Memory B cell (primary cell): ENCODE measurements around the gene MED8.
A peak's percentile ranks its signal among the peaks of the same experiment; 100 is the strongest.
"Not testable (repeated sequence)": the region's sequence is repeated elsewhere in the genome, so short reads cannot be mapped to it uniquely, and the experiment has no call there.

Source experiments
- ATAC-seq: fragments of 150-1000 bp; cut with Tn5 transposase; 2 replicates; pipeline ENCODE4 v1.10.0; 2021; ENCODE audit warnings: low read depth, mild to moderate bottlenecking, moderate library complexity
- DNase-seq, 2 donors: peaks; one replicate each; pipeline ENCODE4 v3.0.0; 2022; ENCODE audit warnings: low spot score in 2 of 2
- H3K27ac Mint-ChIP-seq: one replicate; pipeline ENCODE4 v1.8.0; 2022; ENCODE audit warnings: mild to moderate bottlenecking, moderate library complexity, mixed read lengths
- H3K27me3 Mint-ChIP-seq: one replicate; pipeline ENCODE4 v1.8.0; 2022; ENCODE audit warnings: mixed read lengths
- H3K36me3 Mint-ChIP-seq: one replicate; pipeline ENCODE4 v1.8.0; 2022; ENCODE audit warnings: mild to moderate bottlenecking, mixed read lengths
- H3K4me1 Mint-ChIP-seq: one replicate; pipeline ENCODE4 v1.8.0; 2022; ENCODE audit warnings: mixed read lengths
- H3K4me3 Mint-ChIP-seq: one replicate; pipeline ENCODE4 v1.8.0; 2022; ENCODE audit warnings: mild to moderate bottlenecking, moderate library complexity, mixed read lengths
- H3K9me3 Mint-ChIP-seq: one replicate; pipeline ENCODE4 v1.8.0; 2022; ENCODE audit warnings: mixed read lengths

MED8 gene

DNA sequence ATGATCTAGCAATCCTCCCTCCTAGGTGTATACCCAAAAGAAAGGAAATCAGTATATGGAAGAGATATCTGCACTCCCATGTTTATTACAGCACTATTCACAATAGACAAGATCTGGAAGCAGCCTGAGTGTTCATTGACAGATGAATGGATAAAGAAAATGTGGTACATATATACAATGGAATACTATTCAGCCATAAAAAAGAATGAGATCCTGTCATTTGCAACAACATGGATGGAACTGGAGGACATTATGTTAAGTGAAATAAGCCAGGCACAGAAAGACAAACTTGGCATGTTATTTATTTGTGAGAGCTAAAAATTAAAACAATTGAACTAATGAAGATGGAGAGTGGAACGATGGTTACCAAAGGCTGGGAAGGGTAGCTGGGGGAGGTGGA, 23.8 kb upstream of the MED8 start:
- not testable (repeated sequence) for H3K27ac Mint-ChIP-seq, H3K4me1 Mint-ChIP-seq

DNA sequence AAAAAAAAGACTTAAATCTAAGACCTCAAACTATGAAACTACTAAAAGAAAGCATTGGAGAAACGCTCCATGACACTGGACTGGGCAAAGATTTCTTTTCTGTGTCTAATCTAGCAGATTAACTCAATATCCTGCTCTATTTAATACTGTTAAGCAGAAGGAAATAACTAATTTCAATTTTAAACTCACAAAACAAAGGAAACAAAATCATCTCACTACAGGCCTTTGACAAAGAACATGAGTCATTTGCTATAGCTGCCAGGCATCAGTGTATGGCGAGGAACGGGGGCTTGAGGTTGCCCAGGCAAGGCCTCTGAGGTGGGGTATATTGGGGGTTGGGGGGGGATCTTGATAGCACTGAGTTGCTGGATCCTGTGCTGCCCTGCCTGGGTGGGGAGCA, 21.0 kb upstream of the MED8 start:
- Mint-ChIP-seq H3K9me3 (no peaks in the 10 kb centered on the region), H3K36me3 (peaks cover 33% of the 10 kb centered on the region), H3K4me1 (peaks cover 2% of the 10 kb centered on the region), H3K27ac (no peak overlapping the region), H3K4me3 (no peak overlapping the region), H3K27me3 (no peaks in the 10 kb centered on the region)
- no peak for ATAC-seq
- DNase-seq = no peak

More for the DNA sequence above, 23.8 kb upstream of the MED8 start:
- ATAC-seq, H3K4me3 Mint-ChIP-seq, H3K9me3 Mint-ChIP-seq, DNase-seq, H3K27me3 Mint-ChIP-seq: not testable (repeated sequence)
- peaks cover 21% of the 10 kb centered on the region for H3K36me3 Mint-ChIP-seq

DNA sequence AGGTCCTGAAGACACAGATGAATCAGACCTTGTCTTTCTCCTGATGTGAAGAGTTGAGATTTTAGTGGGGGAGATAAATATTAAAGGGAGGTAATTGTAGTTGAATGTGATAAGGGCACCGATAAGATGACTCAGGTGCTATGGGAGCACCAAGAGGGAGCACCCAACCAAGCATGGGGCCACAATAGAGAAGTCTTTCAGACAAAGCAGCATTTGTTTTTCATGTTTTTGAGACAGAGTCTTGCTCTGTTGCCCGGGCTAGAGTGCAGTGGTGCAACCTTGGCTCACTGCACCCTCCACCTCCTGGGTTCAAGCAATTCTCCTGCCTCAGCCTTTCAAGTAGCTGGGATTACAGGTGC, 16.3 kb upstream of the MED8 start:
- no peak for DNase-seq
- no peak for ATAC-seq
- peaks cover 45% of the 10 kb centered on the region for H3K36me3 Mint-ChIP-seq
- peaks cover 5% of the 10 kb centered on the region for H3K4me1 Mint-ChIP-seq
- no peaks in the 10 kb centered on the region for H3K27me3 Mint-ChIP-seq
- H3K9me3 Mint-ChIP-seq = no peaks in the 10 kb centered on the region
- no peak overlapping the region for H3K27ac Mint-ChIP-seq
- H3K4me3 Mint-ChIP-seq = no peak overlapping the region

DNA sequence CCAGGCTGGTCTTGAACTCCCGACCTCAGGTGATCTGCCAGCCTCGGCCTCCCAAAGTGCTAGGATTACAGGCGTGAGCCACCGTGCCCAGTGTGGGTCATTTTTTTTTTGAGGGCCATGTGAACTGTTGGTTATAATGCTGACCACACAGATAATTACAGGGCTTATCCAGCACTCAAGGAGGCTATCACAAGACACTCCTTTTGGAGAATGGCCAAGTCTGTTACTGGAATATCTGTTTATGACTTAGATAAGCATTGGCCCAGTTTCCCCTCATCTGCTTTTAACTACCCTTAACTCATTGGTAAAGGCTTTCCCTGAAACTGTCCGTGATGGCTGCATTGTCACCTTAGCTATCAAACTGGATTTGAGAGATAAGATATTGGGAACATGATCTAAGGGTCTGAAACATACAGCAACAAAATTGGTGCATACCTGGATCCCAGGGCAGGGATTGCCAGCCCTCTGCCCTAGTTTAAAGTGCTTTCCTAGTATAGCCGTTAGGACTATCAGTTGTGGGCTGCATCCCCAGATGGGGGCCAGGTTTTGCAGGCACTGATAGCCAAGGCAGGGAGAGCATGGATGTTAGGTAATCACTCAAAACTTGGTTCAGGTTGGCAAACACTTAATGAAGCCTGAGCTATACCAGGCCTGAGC, 15.7 kb upstream of the MED8 start:
- Mint-ChIP-seq H3K36me3 (peaks cover 46% of the 10 kb centered on the region), H3K27me3 (no peaks in the 10 kb centered on the region), H3K27ac (no peak overlapping the region)

DNA sequence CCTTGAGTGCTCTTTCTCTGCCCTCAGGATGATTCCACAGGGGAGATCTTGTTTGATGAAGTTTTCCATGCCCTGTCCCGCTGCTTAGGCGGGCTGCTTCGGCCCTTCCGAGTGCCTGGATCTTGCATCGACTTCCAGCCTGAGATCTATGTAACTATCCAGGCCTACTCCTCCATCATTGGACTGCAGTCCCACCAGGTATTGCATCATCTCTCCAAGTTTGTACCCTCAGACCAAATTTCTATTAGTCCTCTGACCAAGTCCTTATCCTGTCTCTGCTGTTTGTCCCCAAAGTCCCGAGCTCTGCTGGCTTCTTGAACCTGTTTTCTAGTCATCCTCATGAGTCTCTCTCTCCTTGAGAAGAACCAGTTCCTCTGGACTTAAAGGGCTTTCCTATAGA, 14.8 kb upstream of the MED8 start:
- no peak for DNase-seq
- Mint-ChIP-seq H3K9me3 (no peaks in the 10 kb centered on the region), H3K27me3 (no peaks in the 10 kb centered on the region), H3K4me3 (no peak overlapping the region), H3K36me3 (peaks cover 45% of the 10 kb centered on the region), H3K27ac (peak overlapping the region; percentile 25), H3K4me1 (peaks cover 5% of the 10 kb centered on the region)
- no peak for ATAC-seq

More for the DNA sequence above, 15.7 kb upstream of the MED8 start:
- DNase-seq (no peak), ATAC-seq (no peak)
- H3K4me3 Mint-ChIP-seq = no peak overlapping the region
- H3K4me1 Mint-ChIP-seq = peaks cover 5% of the 10 kb centered on the region
- H3K9me3 Mint-ChIP-seq = no peaks in the 10 kb centered on the region

DNA sequence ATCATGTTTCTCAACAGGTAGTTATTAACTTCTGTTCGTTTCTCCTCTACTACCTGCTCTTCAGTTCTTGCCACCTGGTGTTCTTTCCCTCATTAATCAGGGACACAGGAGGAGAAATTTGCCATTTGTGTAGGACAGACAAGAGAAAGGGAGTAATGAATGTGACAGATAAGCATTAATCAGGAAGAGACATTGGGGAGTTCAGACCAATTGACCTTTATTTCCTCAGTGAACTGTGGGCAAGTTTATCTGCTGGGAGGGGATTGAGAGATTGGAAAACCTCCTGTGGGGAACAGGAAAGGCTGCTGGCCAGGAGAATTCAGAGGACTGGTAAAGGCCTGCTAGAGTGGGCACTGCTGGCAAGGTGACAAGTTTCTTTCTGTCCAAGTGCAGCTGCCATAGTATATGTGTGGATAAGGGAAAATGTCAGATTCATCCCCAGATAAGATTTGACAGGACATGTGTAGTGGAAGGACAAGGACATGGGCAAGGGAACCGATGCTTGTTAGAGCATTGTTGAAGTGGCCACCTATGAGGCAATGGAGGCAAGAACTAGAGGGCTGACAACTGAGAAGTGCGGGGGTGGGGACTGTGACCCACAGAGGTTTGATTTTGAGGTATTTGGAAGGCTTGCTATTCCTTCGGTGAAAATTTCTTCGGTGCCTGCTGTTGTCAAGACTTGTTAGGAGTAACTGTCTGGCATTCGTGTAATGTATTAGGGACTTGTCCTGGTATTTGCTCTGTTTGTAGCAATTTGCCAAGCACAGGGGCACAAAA, 12.7 kb upstream of the MED8 start:
- DNase-seq (no peak), ATAC-seq (no peak)
- Mint-ChIP-seq H3K9me3 (no peaks in the 10 kb centered on the region), H3K4me3 (no peak overlapping the region), H3K27ac (no peak overlapping the region), H3K4me1 (peaks cover 8% of the 10 kb centered on the region), H3K36me3 (peaks cover 37% of the 10 kb centered on the region), H3K27me3 (no peaks in the 10 kb centered on the region)

DNA sequence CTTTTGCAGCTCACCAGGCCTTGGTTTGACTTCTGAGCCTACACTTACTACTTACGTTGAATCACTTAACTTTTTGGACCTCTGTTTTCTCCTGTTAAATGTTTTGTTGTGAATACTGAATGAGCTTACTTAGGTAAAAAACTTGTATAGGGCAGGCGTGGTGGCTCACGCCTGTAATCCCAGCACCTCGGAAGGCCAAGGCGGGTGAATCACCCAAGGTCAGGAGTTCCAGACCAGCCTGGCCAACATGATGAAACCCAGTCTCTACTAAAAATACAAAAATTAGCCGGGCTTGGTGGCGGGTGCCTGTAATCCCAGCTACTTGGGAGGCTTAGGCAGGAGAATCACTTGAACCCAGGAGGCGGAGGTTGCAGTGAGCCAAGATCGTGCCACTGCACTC, 10.8 kb upstream of the MED8 start:
- not testable (repeated sequence) for H3K4me3 Mint-ChIP-seq, ATAC-seq, H3K9me3 Mint-ChIP-seq, H3K27ac Mint-ChIP-seq, H3K27me3 Mint-ChIP-seq, DNase-seq
- Mint-ChIP-seq H3K4me1 (peaks cover 10% of the 10 kb centered on the region), H3K36me3 (peaks cover 27% of the 10 kb centered on the region)

DNA sequence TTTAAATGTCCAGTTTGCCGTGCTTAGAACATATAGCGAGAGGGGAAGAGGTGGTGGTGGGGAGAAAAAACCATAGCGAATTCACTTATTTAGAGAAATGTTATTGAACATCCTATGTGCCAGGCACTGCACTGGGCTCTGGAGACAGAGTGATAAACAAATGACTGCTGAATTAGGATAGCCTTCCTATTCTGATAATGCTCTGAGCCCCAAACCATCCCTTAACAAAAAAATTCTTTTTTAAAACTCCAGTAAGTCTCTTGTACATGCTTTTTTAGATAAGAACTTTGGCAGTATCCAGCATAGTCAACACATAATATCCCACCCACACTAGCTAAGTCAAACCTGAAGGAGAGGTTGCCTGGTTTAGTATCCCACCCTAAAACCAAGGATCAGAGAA, 8.6 kb upstream of the MED8 start:
- Mint-ChIP-seq H3K36me3 (peaks cover 22% of the 10 kb centered on the region), H3K4me1 (peaks cover 18% of the 10 kb centered on the region), H3K9me3 (no peaks in the 10 kb centered on the region), H3K4me3 (no peak overlapping the region), H3K27me3 (no peaks in the 10 kb centered on the region), H3K27ac (peak overlapping the region; percentile 20)
- ATAC-seq (no peak), DNase-seq (no peak)

DNA sequence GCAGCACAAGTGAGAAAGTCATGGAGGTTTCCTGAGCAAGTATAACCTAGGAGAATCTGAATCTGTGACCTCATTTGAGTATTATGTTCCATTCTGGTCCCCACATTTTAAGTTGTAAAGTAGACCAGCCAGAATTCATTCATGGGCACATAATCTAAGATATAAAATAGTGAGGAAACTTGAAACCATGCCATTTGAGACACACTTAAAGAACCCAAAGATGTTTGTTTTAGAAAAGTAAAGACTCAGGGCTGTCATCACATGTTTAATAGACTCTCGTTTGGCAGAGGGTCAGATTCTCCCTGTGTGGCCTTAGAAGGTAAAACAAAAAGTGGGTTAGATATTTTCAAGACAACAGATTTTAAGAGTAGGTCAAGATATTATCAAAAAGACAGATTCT, 6.5 kb upstream of the MED8 start:
- no peak for DNase-seq
- H3K27me3 Mint-ChIP-seq = no peaks in the 10 kb centered on the region
- no peaks in the 10 kb centered on the region for H3K9me3 Mint-ChIP-seq
- no peak overlapping the region for H3K4me3 Mint-ChIP-seq
- H3K4me1 Mint-ChIP-seq = peaks cover 19% of the 10 kb centered on the region
- peaks cover 13% of the 10 kb centered on the region for H3K36me3 Mint-ChIP-seq
- H3K27ac Mint-ChIP-seq = no peak overlapping the region
- no peak for ATAC-seq

DNA sequence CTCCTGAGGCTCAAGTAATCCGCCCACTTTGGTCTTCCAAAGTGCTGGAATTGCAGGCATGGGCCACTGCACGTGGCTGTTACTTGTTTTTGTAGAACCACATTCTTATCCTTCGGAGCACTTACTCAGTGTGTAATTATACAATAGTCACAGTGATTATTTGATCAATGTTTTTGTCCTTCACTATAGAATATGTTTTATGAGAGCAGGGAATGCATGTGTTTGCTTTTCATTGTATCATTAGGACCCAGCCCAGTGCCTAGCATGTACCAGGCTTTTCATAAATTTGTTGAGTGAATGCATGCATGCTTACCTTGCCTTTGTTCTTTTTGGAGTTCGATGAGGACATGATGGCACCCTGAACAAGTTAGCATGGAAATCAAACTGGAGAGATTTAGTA, 5.9 kb upstream of the MED8 start:
- H3K36me3 Mint-ChIP-seq = peaks cover 13% of the 10 kb centered on the region
- peaks cover 21% of the 10 kb centered on the region for H3K4me1 Mint-ChIP-seq
- H3K27me3 Mint-ChIP-seq = no peaks in the 10 kb centered on the region

DNA sequence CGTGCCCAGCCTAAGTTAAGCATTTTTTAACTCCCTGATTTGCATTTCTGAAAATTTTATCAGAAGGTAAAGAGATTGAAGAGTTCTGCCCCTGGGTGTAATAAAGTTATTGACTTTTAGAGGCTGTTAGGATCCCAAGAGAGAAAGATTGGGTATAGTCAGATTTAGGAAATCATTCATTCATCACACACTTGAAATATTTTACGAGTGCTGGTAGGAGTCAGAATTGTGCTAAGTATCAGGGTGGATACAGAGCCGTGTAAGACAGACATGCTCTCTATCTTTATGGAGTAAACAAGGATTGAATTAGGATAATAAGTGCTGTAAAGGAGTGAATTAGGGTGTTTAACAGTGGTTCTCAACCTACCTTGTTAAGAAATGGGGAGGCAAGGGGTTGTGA, 3.1 kb upstream of the MED8 start:
- H3K4me1 Mint-ChIP-seq = peaks cover 38% of the 10 kb centered on the region
- H3K27me3 Mint-ChIP-seq = no peaks in the 10 kb centered on the region

More for the DNA sequence above, 5.9 kb upstream of the MED8 start:
- DNase-seq (no peak), ATAC-seq (no peak)
- Mint-ChIP-seq H3K27ac (no peak overlapping the region), H3K9me3 (no peaks in the 10 kb centered on the region), H3K4me3 (no peak overlapping the region)

DNA sequence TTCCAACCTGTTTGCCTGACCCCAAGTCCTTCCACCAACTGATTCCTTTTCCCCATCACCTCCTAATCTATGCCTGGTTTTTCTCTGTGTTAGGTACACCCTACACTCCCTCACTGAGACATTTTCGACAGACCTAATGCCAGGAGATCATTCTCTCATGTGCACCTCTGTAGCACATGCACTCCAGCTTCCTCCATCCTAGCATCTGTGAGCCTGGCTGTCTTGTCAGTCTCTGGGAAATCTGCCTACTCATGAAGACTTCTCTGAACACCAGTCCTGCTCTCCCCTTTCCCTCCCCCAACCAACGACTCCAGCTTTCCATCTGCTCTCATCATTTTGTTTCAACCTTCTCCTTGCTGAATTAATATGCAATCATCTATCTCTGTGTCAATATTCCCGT, 987 bp downstream of the MED8 start:
- no peak for DNase-seq
- Mint-ChIP-seq H3K27me3 (no peaks in the 10 kb centered on the region), H3K36me3 (peaks cover 17% of the 10 kb centered on the region), H3K4me3 (peak overlapping the region; percentile 100), H3K27ac (peak overlapping the region; percentile 95), H3K4me1 (peaks cover 36% of the 10 kb centered on the region), H3K9me3 (no peaks in the 10 kb centered on the region)
- ATAC-seq = no peak

More for the DNA sequence above, 3.1 kb upstream of the MED8 start:
- no peak for DNase-seq
- no peak overlapping the region for H3K27ac Mint-ChIP-seq
- no peaks in the 10 kb centered on the region for H3K9me3 Mint-ChIP-seq
- H3K36me3 Mint-ChIP-seq = peaks cover 13% of the 10 kb centered on the region
- H3K4me3 Mint-ChIP-seq = no peak overlapping the region
- no peak for ATAC-seq

DNA sequence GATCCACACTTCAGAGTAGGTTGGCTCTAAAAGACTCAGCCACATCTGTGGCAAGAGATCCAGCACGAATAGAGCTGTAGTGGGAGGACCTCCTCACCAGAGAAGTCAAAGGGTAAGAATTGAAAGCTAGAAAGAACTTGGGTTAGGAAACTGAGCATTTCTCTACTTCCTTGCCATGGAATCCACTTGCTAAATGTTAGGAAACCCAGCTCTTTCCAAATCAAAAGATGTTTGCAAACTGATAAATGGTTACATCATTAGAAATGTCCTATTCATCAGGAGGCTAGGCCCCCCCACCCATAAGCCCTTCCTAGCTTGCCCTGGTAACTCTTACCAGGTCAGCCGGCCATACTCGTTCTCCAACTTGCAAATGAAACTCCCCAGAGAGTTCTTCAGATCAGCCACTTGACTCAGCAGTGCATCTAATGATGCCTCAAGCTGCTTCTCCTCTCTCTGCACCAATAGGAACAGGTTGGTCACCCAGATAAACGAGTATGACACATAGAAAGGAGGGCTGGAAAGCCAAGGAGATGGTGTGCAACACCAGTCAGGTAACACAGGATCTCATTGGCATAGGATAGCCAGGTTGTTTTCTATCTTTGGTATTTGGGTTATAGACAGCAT, 1.5 kb downstream of the MED8 start:
- Mint-ChIP-seq H3K9me3 (no peaks in the 10 kb centered on the region), H3K36me3 (peaks cover 20% of the 10 kb centered on the region), H3K4me3 (peak overlapping the region; percentile 100), H3K27me3 (no peaks in the 10 kb centered on the region), H3K27ac (peak overlapping the region; percentile 95), H3K4me1 (peaks cover 32% of the 10 kb centered on the region)
- ATAC-seq = no peak
- no peak for DNase-seq

DNA sequence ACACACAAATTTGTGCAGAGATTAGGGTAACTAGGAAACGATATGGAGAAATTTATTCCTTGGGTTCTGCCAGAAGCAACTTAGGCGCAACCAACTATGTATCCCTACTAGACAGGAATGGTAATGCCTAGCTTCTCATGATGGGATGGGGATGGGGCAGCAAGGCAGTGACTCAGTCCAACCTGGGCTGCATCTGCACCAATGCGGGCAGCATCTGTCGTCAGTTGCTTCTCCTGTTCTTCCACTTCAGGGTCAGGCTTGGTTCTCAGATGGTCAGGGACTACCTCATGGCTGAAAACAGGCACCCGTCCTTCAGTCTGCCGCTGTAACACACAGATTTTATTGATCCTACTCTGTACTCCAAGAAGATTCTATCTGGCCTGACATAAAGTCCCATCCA, 2.9 kb downstream of the MED8 start:
- H3K27ac Mint-ChIP-seq = no peak overlapping the region
- peaks cover 25% of the 10 kb centered on the region for H3K36me3 Mint-ChIP-seq
- no peak overlapping the region for H3K4me3 Mint-ChIP-seq
- no peaks in the 10 kb centered on the region for H3K9me3 Mint-ChIP-seq
- ATAC-seq (no peak), DNase-seq (no peak)
- no peaks in the 10 kb centered on the region for H3K27me3 Mint-ChIP-seq
- peaks cover 28% of the 10 kb centered on the region for H3K4me1 Mint-ChIP-seq
